Measurements from ENCODE around the gene OR1I1. TPM values are rescaled to one million over a fixed set of nuclear protein-coding genes. Genes with fewer than 3 reads are reported as not detected.

The OR1I1 gene
- total RNA-seq, 1 experiment from 2014 or later = not detected

GRCh38 chr19:15099017-15099582 is 17.1 kb downstream of the OR1I1 start:
- no peaks in the 10 kb centered on the region for H4K20me1 ChIP-seq (ENCODE audit: insufficient read depth)
- ChIA-PET POLR2A (ENCODE audit: unreplicated experiment) (no interaction called here), CTCF (no interaction called here)
- DNase-seq = no peak
- no peaks in the 10 kb centered on the region for H3K79me2 ChIP-seq (ENCODE audit: low read depth)
- H3K27me3 ChIP-seq (ENCODE audit: insufficient read depth, low read depth) = no peaks in the 10 kb centered on the region
- no peak for TF ChIP-seq CTCF (conservative IDR thresholded peaks at IDR 0.05)
- TF ChIP-seq EZH2 (IDR thresholded peaks at IDR 0.05; ENCODE audit: low read depth) = no peak
- H3K9me2 ChIP-seq (ENCODE audit: insufficient read depth) = no peaks in the 10 kb centered on the region
- no peaks in the 10 kb centered on the region for H3K36me3 ChIP-seq (ENCODE audit: low read depth)
- peaks cover 6% of the 10 kb centered on the region for H3K9me3 ChIP-seq (ENCODE audit: insufficient read depth, low read depth)
- BruUV-seq (replicated peaks) = no TSS peak
- no peak overlapping the region for H3K27ac ChIP-seq
- peaks cover 5% of the 10 kb centered on the region; the same call in 1 of the 2 replicates for H3K4me1 ChIP-seq (replicated peaks; ENCODE audit: insufficient read depth)
- intact Hi-C loops (cut with micrococcal nuclease; ENCODE audit: unreplicated experiment) = no loop called here
- H3F3A ChIP-seq (ENCODE audit: insufficient read depth, low read depth) = 0 out of 2 replicates have a peak, but pooled peaks cover 4% of the 10 kb centered on the region
- H3K4me3 ChIP-seq = no peak overlapping the region
- H3K4me2 ChIP-seq = no peak overlapping the region
- H2AFZ ChIP-seq = no peak overlapping the region

- no TSS peak for BruUV-seq (replicated peaks)
- Histone ChIP-seq H3K79me2 (ENCODE audit: low read depth) (no peaks in the 10 kb centered on the region), H3K27ac (no peak overlapping the region), H3F3A (ENCODE audit: insufficient read depth, low read depth) (no peaks in the 10 kb centered on the region), H3K4me2 (no peak overlapping the region), H3K4me3 (no peak overlapping the region), H3K9me3 (ENCODE audit: insufficient read depth, low read depth) (peaks cover 15% of the 10 kb centered on the region), H2AFZ (no peak overlapping the region), H3K9me2 (ENCODE audit: insufficient read depth) (no peaks in the 10 kb centered on the region), H3K4me1 (replicated peaks; ENCODE audit: insufficient read depth) (peaks cover 8% of the 10 kb centered on the region; the same call in 1 of the 2 replicates), H4K20me1 (ENCODE audit: insufficient read depth) (no peaks in the 10 kb centered on the region), H3K27me3 (ENCODE audit: insufficient read depth, low read depth) (no peaks in the 10 kb centered on the region), H3K36me3 (ENCODE audit: low read depth) (no peaks in the 10 kb centered on the region)
- ChIA-PET POLR2A (ENCODE audit: unreplicated experiment) (interaction anchor here (0.7 kb wide), 1 partner anchor 1592 kb away, joined by 6 read pairs; no protein-coding TSS in a partner anchor), CTCF (interaction anchor here (0.5 to 1.5 kb wide), 7 partner anchors 10 to 462 kb away, joined by 3 to 10 read pairs (median 3); no protein-coding TSS in a partner anchor)
- DNase-seq = peak in 1 of 2 experiments; percentile 34
- intact Hi-C loops (cut with micrococcal nuclease; ENCODE audit: unreplicated experiment) = loop anchor here (2.0 to 10.0 kb wide), 2 partner anchors 49 to 153 kb away; no protein-coding TSS in a partner anchor
- no peak for TF ChIP-seq EZH2 (IDR thresholded peaks at IDR 0.05; ENCODE audit: low read depth)
- peak; percentile 85 for TF ChIP-seq CTCF (conservative IDR thresholded peaks at IDR 0.05)
Observed at GRCh38 chr19:15101479-15102082, 19.6 kb downstream of the OR1I1 start.

GRCh38 chr19:15104003-15104402 is 22.0 kb downstream of the OR1I1 start:
- Histone ChIP-seq H3K9me3 (ENCODE audit: insufficient read depth, low read depth) (peaks cover 15% of the 10 kb centered on the region), H3K9me2 (ENCODE audit: insufficient read depth) (no peaks in the 10 kb centered on the region), H3K79me2 (ENCODE audit: low read depth) (no peaks in the 10 kb centered on the region), H2AFZ (no peak overlapping the region), H3K4me3 (no peak overlapping the region), H3K4me1 (replicated peaks; ENCODE audit: insufficient read depth) (peaks cover 10% of the 10 kb centered on the region; the same call in 1 of the 2 replicates), H3K36me3 (ENCODE audit: low read depth) (no peaks in the 10 kb centered on the region), H3K27ac (no peak overlapping the region), H3F3A (ENCODE audit: insufficient read depth, low read depth) (peaks cover 16% of the 10 kb centered on the region; the same call in 1 of the 2 replicates), H4K20me1 (ENCODE audit: insufficient read depth) (no peaks in the 10 kb centered on the region), H3K4me2 (no peak overlapping the region), H3K27me3 (ENCODE audit: insufficient read depth, low read depth) (no peaks in the 10 kb centered on the region)
- POLR2A ChIA-PET (ENCODE audit: unreplicated experiment) = no interaction called here
- DNase-seq = no peak
- BruUV-seq (replicated peaks) = no TSS peak
- CTCF ChIA-PET = no interaction called here
- TF ChIP-seq CTCF (conservative IDR thresholded peaks at IDR 0.05) (no peak), EZH2 (IDR thresholded peaks at IDR 0.05; ENCODE audit: low read depth) (no peak)
- intact Hi-C loops (cut with micrococcal nuclease; ENCODE audit: unreplicated experiment) = loop anchor here (10.0 kb wide), 1 partner anchor 151 kb away; no protein-coding TSS in a partner anchor

Data from PC-9 (cell line).